Mesodermal cell (in vitro differentiated cells): ENCODE results near the gene CACNA2D4.

ENCODE experiments used
- H3K27ac ChIP-seq: 2 replicates; pipeline ENCODE4 v1.7.0; 2013; ENCODE audit warnings: mild to moderate bottlenecking, low read depth, low read length, moderate library complexity; ENCODE audit not compliant: severe bottlenecking
- H3K36me3 ChIP-seq: 2 replicates; pipeline ENCODE4 v1.7.1; 2013; ENCODE audit warnings: mild to moderate bottlenecking, low read length, moderate library complexity; ENCODE audit not compliant: control insufficient read depth, insufficient read depth
- H3K4me1 ChIP-seq: one replicate; pipeline ENCODE4 v1.7.1; 2013; ENCODE audit warnings: mild to moderate bottlenecking, low read length; ENCODE audit not compliant: insufficient read depth, control insufficient read depth, poor library complexity, severe bottlenecking
- H3K4me3 ChIP-seq: 2 replicates; pipeline ENCODE4 v1.7.0; 2013; ENCODE audit warnings: low read length, control low read depth, mild to moderate bottlenecking; ENCODE audit not compliant: insufficient read depth, poor library complexity, severe bottlenecking; ENCODE audit errors: extremely low read depth
- H3K9me3 ChIP-seq: 2 replicates; pipeline ENCODE4 v1.7.1; 2013; ENCODE audit warnings: mild to moderate bottlenecking, low read length, moderate library complexity; ENCODE audit not compliant: control insufficient read depth
- WGBS, 2 experiments: methylation state at CpG; one replicate each; pipeline ENCODE4 v1.1.5; 2013; ENCODE audit warnings: missing lambda C conversion rate in 2 of 2; ENCODE audit not compliant: insufficient coverage in 2 of 2; 5-methylcytosine and 5-hydroxymethylcytosine counted together

Gene CACNA2D4

GRCh38 chr12:1810931-1811280 lies 107.5 kb downstream of the CACNA2D4 start:
- Histone ChIP-seq H3K4me1 (peaks cover 28% of the 10 kb centered on the region), H3K36me3 (no peaks in the 10 kb centered on the region), H3K27ac (no peak overlapping the region), H3K9me3 (no peaks in the 10 kb centered on the region), H3K4me3 (no peak overlapping the region)
- WGBS, 2 experiments, result 89 to 91% methylated on average over 6 to 10 of the region's 10 CpGs

GRCh38 chr12:1810201-1810930 lies 108.1 kb downstream of the CACNA2D4 start:
- Histone ChIP-seq H3K36me3 (no peaks in the 10 kb centered on the region), H3K4me3 (no peak overlapping the region), H3K27ac (no peak overlapping the region), H3K9me3 (no peaks in the 10 kb centered on the region), H3K4me1 (peaks cover 28% of the 10 kb centered on the region)
- WGBS, 2 experiments, result 86 to 96% methylated on average over 7 to 13 of the region's 21 CpGs

DNA sequence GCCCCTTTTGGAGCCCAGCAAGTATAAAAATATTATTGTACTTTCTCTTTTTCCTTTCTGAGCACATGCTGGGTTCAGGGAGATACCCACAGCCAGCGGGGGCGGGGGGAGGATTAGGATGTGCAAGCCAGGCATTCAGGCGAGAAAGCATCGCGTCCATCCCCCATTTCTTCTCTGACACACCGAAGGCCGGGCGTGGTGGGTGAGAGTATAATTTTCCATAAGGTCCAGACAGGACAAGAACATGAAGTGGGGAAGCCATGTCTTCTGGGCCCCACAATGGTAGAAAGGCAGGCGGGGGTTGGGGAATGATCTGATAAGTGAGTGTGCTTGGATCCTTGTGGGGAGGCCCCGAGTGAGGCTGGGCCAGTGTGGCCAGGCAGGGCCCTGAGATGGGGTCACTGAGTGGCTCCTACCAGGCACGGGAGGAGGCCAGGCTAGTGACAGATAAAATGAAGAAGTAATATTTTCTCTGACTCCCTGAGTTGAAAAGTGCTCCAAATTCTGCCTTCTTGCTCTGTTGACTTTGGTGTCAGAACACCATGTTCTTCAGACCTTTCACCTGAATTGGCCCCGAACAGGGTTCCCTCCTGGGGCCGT lies 108.8 kb downstream of the CACNA2D4 start:
- H3K4me1 ChIP-seq, result peaks cover 29% of the 10 kb centered on the region
- 91 to 97% methylated on average over 6 to 12 of the region's 13 CpGs for WGBS, 2 experiments
- no peaks in the 10 kb centered on the region for H3K9me3 ChIP-seq
- no peak overlapping the region for H3K27ac ChIP-seq
- no peaks in the 10 kb centered on the region for H3K36me3 ChIP-seq
- no peak overlapping the region for H3K4me3 ChIP-seq

GRCh38 chr12:1808798-1809480 lies 109.5 kb downstream of the CACNA2D4 start:
- no peaks in the 10 kb centered on the region for H3K9me3 ChIP-seq
- no peaks in the 10 kb centered on the region for H3K36me3 ChIP-seq
- no peak overlapping the region for H3K4me3 ChIP-seq
- H3K4me1 ChIP-seq, result peaks cover 31% of the 10 kb centered on the region
- 87 to 97% methylated on average over 11 to 19 of the region's 22 CpGs for WGBS, 2 experiments
- no peak overlapping the region for H3K27ac ChIP-seq

DNA sequence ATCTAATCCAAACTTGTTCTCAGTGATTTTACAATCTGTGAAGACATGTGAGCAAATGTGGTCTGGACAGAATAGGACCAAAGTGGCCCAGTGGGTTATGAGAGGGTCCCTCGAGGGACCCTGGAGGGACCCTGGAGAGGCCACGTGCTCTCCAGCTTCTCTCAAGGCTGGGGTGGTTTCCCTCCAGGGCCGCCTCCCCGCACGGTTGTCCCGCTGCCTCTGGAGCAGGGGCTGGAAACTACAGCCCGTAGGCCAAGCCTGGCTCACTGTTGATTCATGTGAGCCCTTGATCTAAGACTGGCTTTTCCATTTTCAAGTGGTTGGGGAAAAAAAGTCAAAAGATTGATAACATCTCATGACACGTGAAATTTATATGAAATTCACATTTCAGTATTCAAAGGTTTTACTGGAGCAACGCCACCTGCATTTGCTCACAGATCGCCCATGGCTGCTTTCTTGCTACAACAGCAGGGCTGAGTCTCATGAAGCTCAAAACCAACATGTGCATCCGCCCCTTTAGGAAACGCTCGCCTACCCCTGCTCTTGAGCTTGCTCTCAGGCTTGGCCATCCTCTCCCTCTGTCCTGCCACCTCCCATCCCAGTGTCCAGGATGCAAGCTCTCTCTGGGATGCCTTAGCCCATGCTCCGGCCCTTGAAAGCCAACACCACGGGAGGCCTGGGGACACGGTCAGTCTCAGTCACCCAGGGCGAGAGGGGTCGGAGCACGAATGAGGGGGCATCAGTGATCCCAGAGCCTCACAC lies 110.2 kb downstream of the CACNA2D4 start:
- H3K4me1 ChIP-seq, result peaks cover 27% of the 10 kb centered on the region
- no peak overlapping the region for H3K27ac ChIP-seq
- H3K4me3 ChIP-seq, result no peak overlapping the region
- no peaks in the 10 kb centered on the region for H3K36me3 ChIP-seq
- 89 to 93% methylated on average over 17 to 18 of the region's 19 CpGs for WGBS, 2 experiments
- no peaks in the 10 kb centered on the region for H3K9me3 ChIP-seq

DNA sequence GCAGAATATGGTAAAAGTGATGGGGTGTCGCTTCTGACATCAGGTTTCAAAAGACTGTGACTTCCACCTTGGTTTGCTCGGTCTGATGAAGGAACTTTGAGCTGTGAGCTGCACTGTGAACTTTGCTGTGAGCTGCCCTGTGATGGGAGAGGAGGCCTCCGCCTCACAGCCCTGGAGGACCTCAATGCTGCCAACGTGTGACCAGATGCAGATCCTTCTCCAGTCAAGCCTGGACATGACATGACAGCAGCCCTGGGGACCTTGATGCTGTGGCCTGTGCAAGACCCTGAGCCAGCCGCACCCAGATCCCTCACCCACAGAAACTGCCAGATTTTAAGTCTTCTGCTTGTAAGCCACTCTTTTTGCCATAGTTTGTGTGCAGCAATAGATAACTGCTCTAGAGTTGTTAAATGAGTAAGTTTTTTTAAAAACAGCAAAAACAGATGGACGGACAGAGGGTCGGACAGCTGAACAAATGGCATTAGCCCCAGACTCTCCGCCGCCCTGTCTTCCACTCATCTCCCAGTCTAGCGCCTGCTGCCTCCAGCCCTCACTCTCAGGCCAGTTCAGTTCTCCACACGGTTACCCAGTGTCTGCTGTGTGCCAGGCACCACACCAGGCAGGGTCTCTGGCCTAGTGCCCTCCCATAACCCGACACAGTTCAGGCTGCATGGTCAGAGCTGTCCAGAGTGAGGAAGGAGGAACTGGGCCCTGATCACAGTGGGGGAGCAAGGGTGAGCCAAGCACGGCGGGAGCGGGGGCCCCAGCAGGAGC lies 111.2 kb downstream of the CACNA2D4 start:
- Histone ChIP-seq H3K4me1 (peaks cover 19% of the 10 kb centered on the region), H3K9me3 (no peaks in the 10 kb centered on the region)

GRCh38 chr12:1806301-1807086 lies 112.0 kb downstream of the CACNA2D4 start:
- Histone ChIP-seq H3K9me3 (no peaks in the 10 kb centered on the region), H3K27ac (no peak overlapping the region), H3K4me1 (peaks cover 12% of the 10 kb centered on the region), H3K36me3 (no peaks in the 10 kb centered on the region), H3K4me3 (no peak overlapping the region)
- 94 to 95% methylated on average over 5 to 6 of the region's 7 CpGs for WGBS, 2 experiments

More for the DNA sequence above, 111.2 kb downstream of the CACNA2D4 start:
- no peaks in the 10 kb centered on the region for H3K36me3 ChIP-seq
- no peak overlapping the region for H3K27ac ChIP-seq
- 91 to 94% methylated on average over 10 to 15 of the region's 15 CpGs for WGBS, 2 experiments
- no peak overlapping the region for H3K4me3 ChIP-seq

DNA sequence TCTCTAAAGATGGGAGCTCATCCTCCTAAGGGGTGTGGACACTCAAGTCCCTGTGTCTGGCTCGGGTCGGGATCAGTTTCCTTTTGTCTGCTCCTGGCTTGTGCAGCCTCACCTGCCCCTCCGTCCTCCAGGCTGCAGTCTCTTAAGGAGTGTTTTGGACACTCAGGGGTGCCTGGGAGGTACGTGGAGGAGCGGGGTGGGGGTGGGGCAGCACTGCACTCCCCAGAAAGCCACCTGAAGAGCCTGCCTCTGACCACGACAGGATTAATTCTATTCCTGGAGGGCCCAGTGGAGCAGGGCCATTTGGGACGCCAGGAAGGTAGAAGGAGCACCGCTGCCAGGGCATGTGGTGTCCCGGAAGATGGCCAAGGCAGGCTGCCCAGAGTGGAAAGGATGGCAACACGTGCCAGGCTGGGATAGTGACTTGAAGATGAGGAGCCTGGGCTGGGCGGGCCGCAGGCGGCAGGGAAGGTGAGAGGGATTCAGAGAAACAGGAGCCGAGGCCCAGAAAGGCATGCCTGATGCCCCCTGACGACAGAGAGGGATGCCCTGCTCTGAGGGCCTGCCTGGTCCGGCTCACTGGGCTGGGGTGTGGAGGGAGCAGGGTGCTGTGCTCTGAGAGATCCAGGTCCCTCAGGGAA lies 112.9 kb downstream of the CACNA2D4 start:
- peaks cover 11% of the 10 kb centered on the region for H3K4me1 ChIP-seq
- 91 to 94% methylated on average over 15 of the region's 16 CpGs for WGBS, 2 experiments
- H3K9me3 ChIP-seq, result no peaks in the 10 kb centered on the region
- H3K27ac ChIP-seq, result no peak overlapping the region
- no peak overlapping the region for H3K4me3 ChIP-seq
- no peaks in the 10 kb centered on the region for H3K36me3 ChIP-seq

DNA sequence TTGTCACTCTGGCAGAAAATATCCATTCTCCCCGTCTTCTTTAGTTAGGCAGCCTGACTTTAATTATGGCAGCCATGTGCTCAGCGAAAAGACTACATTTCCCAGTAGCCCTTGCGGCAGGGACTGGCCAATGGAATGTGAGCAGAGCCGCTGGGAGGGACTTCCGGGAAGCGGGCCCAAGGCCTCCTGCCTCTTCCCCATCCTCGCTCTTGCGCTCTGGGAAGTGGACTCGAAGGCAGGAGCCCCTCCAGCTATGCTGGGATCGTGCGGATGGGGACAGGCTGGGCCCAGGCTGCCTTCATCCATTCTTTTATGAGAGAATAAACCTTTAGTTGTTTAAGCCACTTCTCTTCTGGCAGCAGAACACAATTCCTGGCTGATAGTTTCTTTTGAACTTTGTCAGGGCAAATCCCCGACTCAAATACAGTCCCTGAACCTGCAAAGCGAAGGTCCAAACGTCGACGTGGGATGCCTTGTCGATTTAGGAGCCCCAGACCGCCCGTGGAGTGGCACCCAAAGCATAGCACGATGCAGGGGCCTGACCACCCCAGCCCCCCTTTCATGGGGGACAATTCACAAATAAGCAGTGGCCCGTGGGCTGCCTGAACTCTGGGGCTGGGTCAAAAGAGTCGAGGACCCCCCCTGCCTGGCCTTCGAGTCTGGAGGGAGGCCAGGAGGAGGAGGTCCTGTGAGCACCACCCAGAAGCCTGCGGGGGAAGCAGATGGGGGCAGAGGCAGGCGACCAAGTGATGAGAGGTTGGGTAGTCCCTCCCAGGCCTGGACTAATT lies 113.7 kb downstream of the CACNA2D4 start:
- no peak overlapping the region for H3K27ac ChIP-seq
- WGBS, 2 experiments, result 46 to 58% methylated on average over 19 to 25 of the region's 25 CpGs
- H3K4me1 ChIP-seq, result peaks cover 4% of the 10 kb centered on the region
- H3K9me3 ChIP-seq, result no peaks in the 10 kb centered on the region
- H3K4me3 ChIP-seq, result no peak overlapping the region
- no peaks in the 10 kb centered on the region for H3K36me3 ChIP-seq
